Measurements from ENCODE around the gene MSLN. TPM values are rescaled to one million over a fixed set of nuclear protein-coding genes. Genes with fewer than 3 reads are reported as not detected.
"Not testable (repeated sequence)": the region's sequence is repeated elsewhere in the genome, so short reads cannot be mapped to it uniquely, and the experiment has no call there.

Gene MSLN
- total RNA-seq (2014; rRNA removed; shearing (Covaris generic); ENCODE audit: low replicate concordance), result not detected in 2 replicates

GRCh38 chr16:760545-761343 lies at the start of gene MSLN:
MSLN (plus strand) TSS chr16:760734; CDS start chr16:762681, 1,947 bp downstream.
- no peak for DNase-seq (ENCODE audit: low read depth)
- in situ Hi-C loops (cut with HindIII; ENCODE audit: low pct_unique_long_range_greater_than_20kb, low sequenced_read_pairs), result no loop called here

GRCh38 chr16:711084-711483 lies 49.5 kb upstream of the MSLN start:
- in situ Hi-C loops (cut with HindIII; ENCODE audit: low pct_unique_long_range_greater_than_20kb, low sequenced_read_pairs), result no loop called here
- DNase-seq (ENCODE audit: low read depth), result no peak

- in situ Hi-C loops (cut with HindIII; ENCODE audit: low pct_unique_long_range_greater_than_20kb, low sequenced_read_pairs), result no loop called here
- peak; percentile 86 for DNase-seq (ENCODE audit: low read depth)
Observed at GRCh38 chr16:711548-712320, 48.8 kb upstream of the MSLN start.

GRCh38 chr16:712740-713250 lies 47.7 kb upstream of the MSLN start:
- in situ Hi-C loops (cut with HindIII; ENCODE audit: low pct_unique_long_range_greater_than_20kb, low sequenced_read_pairs), result not testable (repeated sequence)
- DNase-seq (ENCODE audit: low read depth), result peak; percentile 99

- in situ Hi-C loops (cut with HindIII; ENCODE audit: low pct_unique_long_range_greater_than_20kb, low sequenced_read_pairs), result no loop called here
- peak; percentile 82 for DNase-seq (ENCODE audit: low read depth)
Observed at GRCh38 chr16:714079-714478, 46.5 kb upstream of the MSLN start.

GRCh38 chr16:714558-715476 lies 45.7 kb upstream of the MSLN start, which contains the start of gene METRN:
METRN (plus strand) TSS chr16:715118; CDS start chr16:715290, 172 bp downstream.
- in situ Hi-C loops (cut with HindIII; ENCODE audit: low pct_unique_long_range_greater_than_20kb, low sequenced_read_pairs), result no loop called here

GRCh38 chr16:715477-716199 lies 44.9 kb upstream of the MSLN start:
- peak; percentile 59 for DNase-seq (ENCODE audit: low read depth)
- in situ Hi-C loops (cut with HindIII; ENCODE audit: low pct_unique_long_range_greater_than_20kb, low sequenced_read_pairs), result no loop called here

More at GRCh38 chr16:714558-715476, 45.7 kb upstream of the MSLN start, which contains the start of gene METRN:
- peak; percentile 95 for DNase-seq (ENCODE audit: low read depth)

- DNase-seq (ENCODE audit: low read depth), result peak; percentile 83
- in situ Hi-C loops (cut with HindIII; ENCODE audit: low pct_unique_long_range_greater_than_20kb, low sequenced_read_pairs), result no loop called here
Observed at GRCh38 chr16:716200-716568, 44.4 kb upstream of the MSLN start.

GRCh38 chr16:716768-717325 lies 43.7 kb upstream of the MSLN start:
- DNase-seq (ENCODE audit: low read depth), result no peak
- in situ Hi-C loops (cut with HindIII; ENCODE audit: low pct_unique_long_range_greater_than_20kb, low sequenced_read_pairs), result no loop called here

- in situ Hi-C loops (cut with HindIII; ENCODE audit: low pct_unique_long_range_greater_than_20kb, low sequenced_read_pairs), result no loop called here
Observed at GRCh38 chr16:717450-718245, 42.9 kb upstream of the MSLN start.

GRCh38 chr16:718389-718788 lies 42.1 kb upstream of the MSLN start:
- no peak for DNase-seq (ENCODE audit: low read depth)
- in situ Hi-C loops (cut with HindIII; ENCODE audit: low pct_unique_long_range_greater_than_20kb, low sequenced_read_pairs), result no loop called here

More at GRCh38 chr16:717450-718245, 42.9 kb upstream of the MSLN start:
- no peak for DNase-seq (ENCODE audit: low read depth)

GRCh38 chr16:718922-719321 lies 41.6 kb upstream of the MSLN start:
- in situ Hi-C loops (cut with HindIII; ENCODE audit: low pct_unique_long_range_greater_than_20kb, low sequenced_read_pairs), result no loop called here
- DNase-seq (ENCODE audit: low read depth), result no peak

GRCh38 chr16:719815-720446 lies 40.6 kb upstream of the MSLN start:
- DNase-seq (ENCODE audit: low read depth), result peak; percentile 75
- in situ Hi-C loops (cut with HindIII; ENCODE audit: low pct_unique_long_range_greater_than_20kb, low sequenced_read_pairs), result no loop called here

- DNase-seq (ENCODE audit: low read depth), result peak; percentile 85
- in situ Hi-C loops (cut with HindIII; ENCODE audit: low pct_unique_long_range_greater_than_20kb, low sequenced_read_pairs), result no loop called here
Observed at GRCh38 chr16:720447-720989, 40.0 kb upstream of the MSLN start.

- peak; percentile 95 for DNase-seq (ENCODE audit: low read depth)
- in situ Hi-C loops (cut with HindIII; ENCODE audit: low pct_unique_long_range_greater_than_20kb, low sequenced_read_pairs), result no loop called here
Observed at GRCh38 chr16:720990-721764, 39.4 kb upstream of the MSLN start, which contains the start of gene ANTKMT. ANTKMT (plus strand) TSS chr16:721146; CDS start chr16:721275, 129 bp downstream.
